ENCODE results near the gene FARSA.
A peak's percentile ranks its signal among the peaks of the same experiment; 100 is the strongest.

FARSA gene

DNA sequence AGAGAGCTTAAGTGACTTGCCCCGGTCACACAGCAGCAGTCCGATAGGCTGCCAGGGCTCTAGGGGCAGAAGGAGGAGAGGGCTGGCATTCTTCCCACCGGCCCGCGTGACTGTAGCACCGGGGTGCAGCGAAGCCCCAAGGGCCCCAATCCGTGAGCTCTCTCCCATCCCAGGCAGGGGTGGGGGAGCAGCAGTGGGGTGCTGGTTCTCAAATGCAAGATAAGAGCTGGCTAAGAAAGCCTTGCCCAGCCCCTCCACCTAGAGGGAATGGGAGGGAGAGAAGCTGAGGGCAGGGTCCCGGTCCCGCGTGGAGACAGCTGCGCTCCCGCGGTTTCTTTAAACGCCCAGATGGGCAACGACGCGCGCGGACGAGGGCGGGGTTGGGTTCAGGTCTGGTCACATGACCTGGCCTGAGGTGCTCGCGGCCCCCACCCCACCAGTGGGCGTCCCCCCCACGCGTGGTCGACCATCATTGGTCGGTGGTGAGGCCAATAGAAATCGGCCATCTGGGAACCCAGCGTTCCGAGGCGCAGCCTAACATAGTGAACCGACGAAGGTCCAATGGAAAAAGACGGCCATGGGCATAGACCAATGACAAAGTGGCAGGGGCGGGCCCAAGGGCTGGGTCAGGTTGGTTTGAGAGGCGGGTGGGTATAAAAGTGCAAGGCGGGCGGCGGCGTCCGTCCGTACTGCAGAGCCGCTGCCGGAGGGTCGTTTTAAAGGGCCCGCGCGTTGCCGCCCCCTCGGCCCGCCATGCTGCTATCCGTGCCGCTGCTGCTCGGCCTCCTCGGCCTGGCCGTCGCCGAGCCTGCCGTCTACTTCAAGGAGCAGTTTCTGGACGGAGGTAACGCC lies 4.6 kb upstream of the FARSA start, which contains the start of gene CALR:
Gene CALR (plus strand): TSS at position 683 of the 852 bp plus-strand sequence. CDS start 71 bp downstream, at position 754.
- peak within 1 kb of the TSS; percentile 58 for H2AFZ ChIP-seq (ENCODE audit: low read depth)
- H3K9ac ChIP-seq: peak within 1 kb of the TSS; percentile 97
- peaks cover 42% of the 10 kb centered on the region for H3K79me2 ChIP-seq (ENCODE audit: insufficient read depth, low read depth)
- peaks cover 60% of the 10 kb centered on the region for H3K4me1 ChIP-seq (ENCODE audit: low read depth, poor library complexity, severe bottlenecking)
- H3K27ac ChIP-seq: peak within 1 kb of the TSS; percentile 83
- peaks cover 11% of the 10 kb centered on the region for H4K20me1 ChIP-seq (ENCODE audit: insufficient read depth)
- no peaks in the 10 kb centered on the region for H3K27me3 ChIP-seq (ENCODE audit: insufficient read depth, low read depth)
- H3K4me2 ChIP-seq: peak within 1 kb of the TSS; percentile 96
- no peak for TF ChIP-seq CTCF (conservative IDR thresholded peaks at IDR 0.05; ENCODE audit: low read depth, low read length)
- H3K4me3 ChIP-seq (IDR thresholded peaks at IDR 0.05; ENCODE audit: insufficient read depth, low read depth, low read length): peak within 1 kb of the TSS; percentile 56
- peaks cover 30% of the 10 kb centered on the region for H3K36me3 ChIP-seq (ENCODE audit: insufficient read depth)

GRCh38 chr19:12937093-12937926 lies 3.8 kb upstream of the FARSA start:
- peak overlapping the region; percentile 91 for H3K4me2 ChIP-seq
- H3K4me1 ChIP-seq (ENCODE audit: low read depth, poor library complexity, severe bottlenecking): peaks cover 56% of the 10 kb centered on the region
- H3K9ac ChIP-seq: peak overlapping the region; percentile 97
- peak overlapping the region; percentile 83 for H3K27ac ChIP-seq
- peaks cover 51% of the 10 kb centered on the region for H3K79me2 ChIP-seq (ENCODE audit: insufficient read depth, low read depth)
- H3K27me3 ChIP-seq (ENCODE audit: insufficient read depth, low read depth): no peaks in the 10 kb centered on the region
- no peak for TF ChIP-seq CTCF (conservative IDR thresholded peaks at IDR 0.05; ENCODE audit: low read depth, low read length)
- H2AFZ ChIP-seq (ENCODE audit: low read depth): peak overlapping the region; percentile 58
- peaks cover 27% of the 10 kb centered on the region for H3K36me3 ChIP-seq (ENCODE audit: insufficient read depth)
- no peak overlapping the region for H3K4me3 ChIP-seq (IDR thresholded peaks at IDR 0.05; ENCODE audit: insufficient read depth, low read depth, low read length)
- H4K20me1 ChIP-seq (ENCODE audit: insufficient read depth): peaks cover 11% of the 10 kb centered on the region

DNA sequence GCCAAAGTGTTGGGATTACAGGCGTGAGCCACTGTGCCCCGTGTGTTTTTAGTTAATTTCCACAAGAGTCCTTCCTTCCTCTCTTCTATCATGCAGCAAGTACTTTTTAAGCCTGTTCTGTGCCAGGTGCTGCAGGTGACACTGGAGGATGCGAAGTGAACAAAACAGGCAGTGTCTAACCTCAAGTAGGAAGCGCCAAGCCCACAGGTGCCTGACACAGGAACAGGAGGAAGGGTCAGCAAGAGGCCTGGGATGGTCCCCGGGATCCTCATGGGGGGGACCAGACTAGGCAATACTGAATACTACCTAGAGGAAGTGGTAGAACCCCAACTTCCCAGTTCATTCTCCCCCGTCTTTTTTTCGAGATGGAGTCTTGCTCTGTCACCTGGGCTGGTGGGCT lies 3.1 kb upstream of the FARSA start:
- no peak overlapping the region for H3K9ac ChIP-seq
- peaks cover 51% of the 10 kb centered on the region for H3K79me2 ChIP-seq (ENCODE audit: insufficient read depth, low read depth)
- H3K27ac ChIP-seq: no peak overlapping the region
- H3K27me3 ChIP-seq (ENCODE audit: insufficient read depth, low read depth): no peaks in the 10 kb centered on the region
- H2AFZ ChIP-seq (ENCODE audit: low read depth): no peak overlapping the region
- H3K4me3 ChIP-seq (IDR thresholded peaks at IDR 0.05; ENCODE audit: insufficient read depth, low read depth, low read length): no peak overlapping the region
- peaks cover 54% of the 10 kb centered on the region for H3K4me1 ChIP-seq (ENCODE audit: low read depth, poor library complexity, severe bottlenecking)
- H3K36me3 ChIP-seq (ENCODE audit: insufficient read depth): peaks cover 23% of the 10 kb centered on the region
- peaks cover 11% of the 10 kb centered on the region for H4K20me1 ChIP-seq (ENCODE audit: insufficient read depth)
- no peak for TF ChIP-seq CTCF (conservative IDR thresholded peaks at IDR 0.05; ENCODE audit: low read depth, low read length)
- no peak overlapping the region for H3K4me2 ChIP-seq

GRCh38 chr19:12935071-12935470 lies 1.6 kb upstream of the FARSA start:
- Histone ChIP-seq H3K9ac (no peak overlapping the region), H3K27ac (no peak overlapping the region), H3K79me2 (ENCODE audit: insufficient read depth, low read depth) (peaks cover 43% of the 10 kb centered on the region), H3K36me3 (ENCODE audit: insufficient read depth) (peaks cover 11% of the 10 kb centered on the region), H3K4me2 (no peak overlapping the region), H2AFZ (ENCODE audit: low read depth) (no peak overlapping the region), H3K27me3 (ENCODE audit: insufficient read depth, low read depth) (no peaks in the 10 kb centered on the region), H3K4me3 (IDR thresholded peaks at IDR 0.05; ENCODE audit: insufficient read depth, low read depth, low read length) (no peak overlapping the region), H4K20me1 (ENCODE audit: insufficient read depth) (peaks cover 7% of the 10 kb centered on the region), H3K4me1 (ENCODE audit: low read depth, poor library complexity, severe bottlenecking) (peaks cover 39% of the 10 kb centered on the region)
- TF ChIP-seq CTCF (conservative IDR thresholded peaks at IDR 0.05; ENCODE audit: low read depth, low read length): no peak
